SK-N-SH (cell line): Measurements from ENCODE around the gene NECAB2. TPM values are rescaled to one million over a fixed set of nuclear protein-coding genes. Genes with fewer than 3 reads are reported as not detected.

Experiments
- CTCF ChIA-PET: fragments of 300-600, 350-600 bp; formaldehyde crosslinking; extraction: SDS; loops from one replicate; lab custom pipeline; 2021; lab: Yijun Ruan, JAX
- POLR2A ChIA-PET: fragments of 350-600 bp; sonication (Branson Sonifier 250); formaldehyde crosslinking; extraction: SDS; loops from one replicate; lab custom pipeline; 2020; ENCODE audit warnings: antibody characterized with exemption, inconsistent platforms; lab: Yijun Ruan, JAX
- DNase-seq: peaks from one replicate; pipeline ENCODE4 v3.0.0; 2012
- H2AFZ ChIP-seq: fragments of 200-600 bp; sonication (generic); 2 replicates; pipeline ENCODE4 v1.8.1; 2016; ENCODE audit warnings: antibody characterized with exemption, mild to moderate bottlenecking, low read depth
- H3F3A ChIP-seq: fragments of 200-600 bp; sonication (generic); replicated peaks from 2 replicates; pipeline ENCODE3; 2016; ENCODE audit warnings: antibody characterized with exemption, mild to moderate bottlenecking; ENCODE audit not compliant: insufficient read depth
- H3K27ac ChIP-seq, 2 experiments: fragments of 200-500 bp in 1 of 2; fragments of 200-600 bp in 1 of 2; sonication (Bioruptor generic) in 1 of 2; sonication (generic), shearing (Covaris generic) in 1 of 2; 2 replicates each; pipeline versions ENCODE4 v1.5.1 to v1.6.1; 2014 to 2016; ENCODE audit warnings: low read depth in 2 of 2, inconsistent platforms in 1 of 2, low read length in 1 of 2, mild to moderate bottlenecking in 1 of 2, mixed read lengths in 1 of 2
- H3K27me3 ChIP-seq: fragments of 200-600 bp; sonication (generic), shearing (Covaris generic); 2 replicates; pipeline ENCODE4 v1.6.1; 2016; ENCODE audit warnings: mixed run types; ENCODE audit not compliant: insufficient read depth
- H3K36me3 ChIP-seq, 2 experiments: fragments of 200-500 bp in 1 of 2; fragments of 200-600 bp in 1 of 2; sonication (Bioruptor generic) in 1 of 2; sonication (generic) in 1 of 2; replicated peaks in 1 of 2; 2 replicates each; pipeline versions ENCODE3 to v1.5.1; 2014 to 2016; ENCODE audit warnings: low read length in 1 of 2, mild to moderate bottlenecking in 1 of 2; ENCODE audit not compliant: insufficient read depth in 2 of 2, control insufficient read depth in 1 of 2
- H3K4me1 ChIP-seq, 2 experiments: fragments of 200-500 bp in 1 of 2; fragments of 200-600 bp in 1 of 2; sonication (Bioruptor generic) in 1 of 2; sonication (generic), shearing (Covaris generic) in 1 of 2; 2 replicates each; pipeline versions ENCODE4 v1.5.1 to v1.6.1; 2014 to 2016; ENCODE audit warnings: low read depth in 1 of 2, low read length in 1 of 2, mixed run types in 1 of 2; ENCODE audit not compliant: insufficient read depth in 2 of 2, control insufficient read depth in 1 of 2
- H3K4me2 ChIP-seq: fragments of 200-600 bp; sonication (generic), shearing (Covaris generic); 2 replicates; pipeline ENCODE4 v1.6.1; 2017; ENCODE audit warnings: mixed run types
- H3K4me3 ChIP-seq, 2 experiments: fragments of 200-500 bp in 1 of 2; fragments of 200-600 bp in 1 of 2; sonication (Bioruptor generic) in 1 of 2; sonication (generic), shearing (Covaris generic) in 1 of 2; 2 replicates each; pipeline versions ENCODE4 v1.5.1 to v1.8.1; 2014 to 2016; ENCODE audit warnings: low read depth in 2 of 2, inconsistent platforms in 1 of 2, low read length in 1 of 2, mild to moderate bottlenecking in 1 of 2, mixed read lengths in 1 of 2, moderate library complexity in 1 of 2
- H3K79me2 ChIP-seq: fragments of 200-600 bp; sonication (generic); 2 replicates; pipeline ENCODE4 v1.8.1; 2017; ENCODE audit warnings: mild to moderate bottlenecking; ENCODE audit not compliant: insufficient read depth
- H3K9ac ChIP-seq: fragments of 200-600 bp; sonication (generic); 2 replicates; pipeline ENCODE4 v1.6.1; 2017; ENCODE audit warnings: mixed run types
- H3K9me2 ChIP-seq: fragments of 200-600 bp; sonication (generic); 2 replicates; pipeline ENCODE4 v1.6.1; 2017; ENCODE audit warnings: mixed run types
- H3K9me3 ChIP-seq: fragments of 200-600 bp; sonication (generic); 2 replicates; pipeline ENCODE4 v1.6.1; 2017; ENCODE audit warnings: mixed run types, mild to moderate bottlenecking, moderate library complexity
- H4K20me1 ChIP-seq: fragments of 200-600 bp; sonication (generic); 2 replicates; pipeline ENCODE4 v1.6.1; 2017; ENCODE audit warnings: mild to moderate bottlenecking, mixed run types; ENCODE audit not compliant: insufficient read depth
- FOXM1 ChIP-seq: IDR thresholded peaks from 2 replicates; pipeline ENCODE4 v1.4.0; 2012; ENCODE audit warnings: low read depth, mild to moderate bottlenecking
- GABPA ChIP-seq: IDR thresholded peaks from 2 replicates; pipeline ENCODE4 v1.4.0; 2012; ENCODE audit warnings: low read depth, mild to moderate bottlenecking
- IRF3 ChIP-seq: fragments of 150-350 bp; IDR thresholded peaks from 2 replicates; pipeline ENCODE4 v1.6.1; 2016; ENCODE audit warnings: mild to moderate bottlenecking, low read depth, low read length
- MAX ChIP-seq: IDR thresholded peaks from 2 replicates; pipeline ENCODE4 v1.4.0; 2012; ENCODE audit warnings: low read depth
- POLR2AphosphoS5 ChIP-seq: IDR thresholded peaks from 2 replicates; pipeline ENCODE4 v1.6.1; 2012; ENCODE audit warnings: low read depth, low read length
- RAD21 ChIP-seq: IDR thresholded peaks from 2 replicates; pipeline ENCODE4 v1.6.1; 2012; ENCODE audit warnings: mild to moderate bottlenecking, low read length
- RCOR1 ChIP-seq: fragments of 150-350 bp; IDR thresholded peaks from 2 replicates; pipeline ENCODE4 v1.6.1; 2017; ENCODE audit warnings: antibody characterized with exemption, low read length
- RFX5 ChIP-seq: IDR thresholded peaks from 2 replicates; pipeline ENCODE4 v1.6.1; 2012; ENCODE audit warnings: mild to moderate bottlenecking, improper control_type of control experiment, low read length
- RXRA ChIP-seq: IDR thresholded peaks from 2 replicates; pipeline ENCODE4 v1.4.0; 2012; ENCODE audit warnings: low read depth, mild to moderate bottlenecking, borderline replicate concordance
- SIN3A ChIP-seq: IDR thresholded peaks from 2 replicates; pipeline ENCODE4 v1.6.1; 2012; ENCODE audit warnings: low read depth, mild to moderate bottlenecking, low read length, moderate library complexity, borderline replicate concordance
- TCF12 ChIP-seq: IDR thresholded peaks from 2 replicates; pipeline ENCODE4 v1.4.0; 2012
- WGBS: methylation state at CpG from one replicate; pipeline ENCODE4 v1.1.6; 2017; ENCODE audit warnings: low lambda C conversion rate; 5-methylcytosine and 5-hydroxymethylcytosine counted together
- polyA plus RNA-seq, 3 experiments: library from polyadenylated mRNA; depleted of rRNA; stranded (reverse); fragments of >200 nt; gene quantifications; 2 replicates each; pipeline ENCODE4 v1.2.3, GENCODE V29; 2012

Gene NECAB2
- polyA plus RNA-seq, 1 of the 3 experiments (the other 2 are of a cell fraction), result 0.58 TPM

GRCh38 chr16:83935858-83936255 lies 32.2 kb upstream of the NECAB2 start:
- H3K9ac ChIP-seq, result no peak overlapping the region
- H3K36me3 ChIP-seq, result no peaks in the 10 kb centered on the region
- H3F3A ChIP-seq, result no peaks in the 10 kb centered on the region
- H4K20me1 ChIP-seq, result no peaks in the 10 kb centered on the region
- peak; percentile 55 for DNase-seq
- no peaks in the 10 kb centered on the region for H3K9me2 ChIP-seq
- ChIA-PET POLR2A (no interaction called here), CTCF (interaction anchor here (0.9 to 4.5 kb wide), 5 partner anchors 9 to 130 kb away, joined by 3 to 33 read pairs (median 4); no protein-coding TSS in a partner anchor)
- H3K27ac ChIP-seq, result no peak overlapping the region
- no peak overlapping the region for H3K4me2 ChIP-seq
- TF ChIP-seq GABPA (no peak), SIN3A (no peak), RCOR1 (no peak), TCF12 (no peak), FOXM1 (no peak), MAX (no peak), RFX5 (no peak), RAD21 (no peak)
- no CpG with 5 or more reads among the region's 10 CpGs for WGBS
- no peaks in the 10 kb centered on the region for H3K9me3 ChIP-seq
- no peaks in the 10 kb centered on the region for H3K79me2 ChIP-seq
- H3K27me3 ChIP-seq, result no peaks in the 10 kb centered on the region
- peaks cover 0 to 2% of the 10 kb centered on the region in 2 experiments; a peak in 1 of 4 replicates for H3K4me1 ChIP-seq
- no peak overlapping the region for H3K4me3 ChIP-seq
- H2AFZ ChIP-seq, result no peak overlapping the region

GRCh38 chr16:83936581-83937165 lies 31.4 kb upstream of the NECAB2 start:
- H3K4me1 ChIP-seq, result peaks cover 0 to 2% of the 10 kb centered on the region in 2 experiments; a peak in 1 of 4 replicates
- no peak overlapping the region for H3K4me2 ChIP-seq
- CTCF ChIA-PET, result interaction anchor here (0.9 to 4.5 kb wide), 5 partner anchors 10 to 129 kb away, joined by 3 to 33 read pairs (median 4); no protein-coding TSS in a partner anchor
- H3K27me3 ChIP-seq, result no peaks in the 10 kb centered on the region
- no peak overlapping the region for H3K4me3 ChIP-seq
- 90% methylated on average over 19 of the region's 19 CpGs for WGBS
- TF ChIP-seq IRF3 (no peak), RXRA (no peak), RCOR1 (no peak), POLR2AphosphoS5 (no peak), TCF12 (no peak)
- no peaks in the 10 kb centered on the region for H3K36me3 ChIP-seq
- no peaks in the 10 kb centered on the region for H3F3A ChIP-seq
- POLR2A ChIA-PET, result no interaction called here
- no peak overlapping the region for H2AFZ ChIP-seq
- H3K27ac ChIP-seq, result no peak overlapping the region
- H4K20me1 ChIP-seq, result no peaks in the 10 kb centered on the region
- H3K79me2 ChIP-seq, result no peaks in the 10 kb centered on the region
- H3K9ac ChIP-seq, result no peak overlapping the region
- no peaks in the 10 kb centered on the region for H3K9me3 ChIP-seq
- DNase-seq, result no peak
- H3K9me2 ChIP-seq, result no peaks in the 10 kb centered on the region
